Myocyte (in vitro differentiated cells): Measurements from ENCODE around the gene STK17A. TPM values are rescaled to one million over a fixed set of nuclear protein-coding genes. Genes with fewer than 3 reads are reported as not detected.

Experiments
- DNase-seq: peaks from one replicate; pipeline ENCODE4 v3.0.0-alpha.2; 2012; ENCODE audit warnings: low read depth
- total RNA-seq: library from RNA; depleted of rRNA; stranded (reverse); fragments of >200 nt; gene quantifications from 2 replicates; pipeline ENCODE4 v1.2.3, GENCODE V29; 2014

The STK17A gene
- total RNA-seq, 1 donor from 2014 or later, result 17.7 TPM

GRCh38 chr7:43630482-43630881 is 47.6 kb downstream of the STK17A start:
- DNase-seq, result no peak

- no peak for DNase-seq
Observed at GRCh38 chr7:43631559-43631958, 48.7 kb downstream of the STK17A start.

- no peak for DNase-seq
Observed at GRCh38 chr7:43632746-43633145, 49.8 kb downstream of the STK17A start.

- DNase-seq, result no peak
Observed at GRCh38 chr7:43634384-43634783, 51.5 kb downstream of the STK17A start.

- no peak for DNase-seq
Observed at GRCh38 chr7:43636093-43636492, 53.2 kb downstream of the STK17A start.

- DNase-seq, result no peak
Observed at GRCh38 chr7:43637114-43637806, 54.4 kb downstream of the STK17A start.

GRCh38 chr7:43639858-43640491 is 57.1 kb downstream of the STK17A start:
- peak; percentile 65 for DNase-seq

- DNase-seq, result no peak
Observed at GRCh38 chr7:43640679-43641078, 57.8 kb downstream of the STK17A start.

- DNase-seq, result no peak
Observed at GRCh38 chr7:43642897-43643630, 60.2 kb downstream of the STK17A start.

- DNase-seq, result no peak
Observed at GRCh38 chr7:43643846-43644245, 60.9 kb downstream of the STK17A start.

- no peak for DNase-seq
Observed at GRCh38 chr7:43645699-43646226, 62.9 kb downstream of the STK17A start.

GRCh38 chr7:43646603-43647338 is 63.9 kb downstream of the STK17A start:
- DNase-seq, result peak; percentile 48

GRCh38 chr7:43647339-43647672 is 64.4 kb downstream of the STK17A start:
- DNase-seq, result peak; percentile 50

- DNase-seq, result peak; percentile 97
Observed at GRCh38 chr7:43647673-43648472, 65.0 kb downstream of the STK17A start.

- peak; percentile 89 for DNase-seq
Observed at GRCh38 chr7:43648473-43649406, 65.8 kb downstream of the STK17A start.

GRCh38 chr7:43649755-43650274 is 66.9 kb downstream of the STK17A start:
- no peak for DNase-seq

- DNase-seq, result peak; percentile 84
Observed at GRCh38 chr7:43650457-43651052, 67.6 kb downstream of the STK17A start.

GRCh38 chr7:43652364-43652763 is 69.5 kb downstream of the STK17A start:
- DNase-seq, result no peak

- no peak for DNase-seq
Observed at GRCh38 chr7:43653466-43653865, 70.6 kb downstream of the STK17A start.
